Muscle of leg (tissue), 11 donors: ENCODE results near the gene ZNF439. TPM values are rescaled to one million over a fixed set of nuclear protein-coding genes. Genes with fewer than 3 reads are reported as not detected.
"Not testable (repeated sequence)": the region's sequence is repeated elsewhere in the genome, so short reads cannot be mapped to it uniquely, and the experiment has no call there.

ENCODE experiments used
- DNase-seq: peaks from one replicate; pipeline ENCODE4 v3.0.0; 2013
- H3K27ac ChIP-seq: one replicate; pipeline ENCODE4 v1.5.1; 2013; ENCODE audit warnings: mild to moderate bottlenecking, low read length, control low read depth
- H3K27me3 ChIP-seq: one replicate; pipeline ENCODE4 v1.6.1; 2013; ENCODE audit warnings: low read length; ENCODE audit not compliant: control insufficient read depth, insufficient read depth
- H3K36me3 ChIP-seq: one replicate; pipeline ENCODE4 v1.6.1; 2013; ENCODE audit warnings: low read length; ENCODE audit not compliant: control insufficient read depth, insufficient read depth
- H3K4me1 ChIP-seq: one replicate; pipeline ENCODE4 v1.6.1; 2013; ENCODE audit warnings: low read length; ENCODE audit not compliant: control insufficient read depth, insufficient read depth
- H3K4me3 ChIP-seq: one replicate; pipeline ENCODE4 v1.5.1; 2013; ENCODE audit warnings: low read length, control low read depth
- H3K9me3 ChIP-seq: replicated peaks from 2 replicates; pipeline ENCODE4 v1.6.1; 2013; ENCODE audit warnings: low read depth, low read length; ENCODE audit not compliant: control insufficient read depth
- WGBS: methylation state at CpG from one replicate; pipeline ENCODE4 v1.1.5; 2013; ENCODE audit warnings: missing lambda C conversion rate; ENCODE audit not compliant: insufficient coverage; 5-methylcytosine and 5-hydroxymethylcytosine counted together
- polyA plus RNA-seq, 8 donors: library from polyadenylated mRNA; unstranded; fragments of 120-200 nt; gene quantifications; one replicate each; pipeline versions ENCODE4 v1.2.1 to v1.2.3, GENCODE V29; 2013; ENCODE audit warnings: inconsistent platforms in 1 of 8, low replicate concordance in 1 of 8; ENCODE audit not compliant: insufficient read length in 8 of 8, insufficient read depth in 1 of 8
- total RNA-seq: library from RNA; stranded (reverse); fragments of 120-200 nt; gene quantifications from one replicate; pipeline ENCODE4 v1.2.4, GENCODE V29; 2013

The ZNF439 gene
- total and polyA plus RNA-seq, 9 donors, result 3.2 to 5.7 (median 4.3) TPM

DNA sequence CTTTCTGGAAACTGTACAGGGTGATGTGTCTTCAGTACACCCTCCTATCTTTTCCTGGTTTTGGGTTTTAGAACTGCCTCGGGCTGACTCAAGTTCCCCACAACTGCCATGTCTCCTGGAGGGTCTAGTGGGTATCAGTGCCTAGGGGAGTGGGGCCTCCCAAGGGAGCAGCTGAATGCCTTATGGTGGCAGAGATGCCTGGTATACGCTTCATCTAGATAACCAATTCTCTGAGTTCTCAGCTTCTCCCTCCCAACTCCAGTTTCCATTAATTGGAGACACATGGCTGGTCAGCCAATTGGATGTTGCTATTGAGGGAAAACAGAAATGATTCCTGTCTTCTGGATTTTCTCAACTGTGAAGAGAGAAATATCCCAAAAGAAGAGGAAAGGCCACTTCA, 12.8 kb downstream of the ZNF439 start:
- H3K4me3 ChIP-seq, result no peak overlapping the region
- peaks cover 4% of the 10 kb centered on the region for H3K36me3 ChIP-seq
- H3K27me3 ChIP-seq, result no peaks in the 10 kb centered on the region
- WGBS, result no CpG with 5 or more reads among the region's 2 CpGs
- no peak for DNase-seq
- peaks cover 60% of the 10 kb centered on the region for H3K9me3 ChIP-seq
- no peak overlapping the region for H3K27ac ChIP-seq
- no peaks in the 10 kb centered on the region for H3K4me1 ChIP-seq

DNA sequence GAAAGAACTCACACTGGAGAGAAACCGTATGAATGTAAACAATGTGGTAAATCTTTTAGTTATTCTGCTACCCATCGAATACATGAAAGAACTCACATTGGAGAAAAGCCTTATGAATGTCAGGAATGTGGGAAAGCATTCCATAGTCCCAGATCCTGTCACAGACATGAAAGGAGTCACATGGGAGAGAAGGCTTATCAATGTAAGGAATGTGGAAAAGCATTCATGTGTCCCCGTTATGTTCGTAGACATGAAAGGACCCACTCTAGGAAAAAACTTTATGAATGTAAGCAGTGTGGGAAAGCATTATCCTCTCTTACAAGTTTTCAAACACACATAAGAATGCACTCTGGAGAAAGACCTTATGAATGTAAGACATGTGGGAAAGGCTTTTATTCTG, 19.2 kb downstream of the ZNF439 start:
- not testable (repeated sequence) for H3K4me1 ChIP-seq, DNase-seq, H3K27ac ChIP-seq, H3K27me3 ChIP-seq, H3K4me3 ChIP-seq
- H3K36me3 ChIP-seq, result peaks cover 23% of the 10 kb centered on the region
- WGBS, result no CpG with 5 or more reads among the region's 4 CpGs
- H3K9me3 ChIP-seq, result peaks cover 60% of the 10 kb centered on the region

DNA sequence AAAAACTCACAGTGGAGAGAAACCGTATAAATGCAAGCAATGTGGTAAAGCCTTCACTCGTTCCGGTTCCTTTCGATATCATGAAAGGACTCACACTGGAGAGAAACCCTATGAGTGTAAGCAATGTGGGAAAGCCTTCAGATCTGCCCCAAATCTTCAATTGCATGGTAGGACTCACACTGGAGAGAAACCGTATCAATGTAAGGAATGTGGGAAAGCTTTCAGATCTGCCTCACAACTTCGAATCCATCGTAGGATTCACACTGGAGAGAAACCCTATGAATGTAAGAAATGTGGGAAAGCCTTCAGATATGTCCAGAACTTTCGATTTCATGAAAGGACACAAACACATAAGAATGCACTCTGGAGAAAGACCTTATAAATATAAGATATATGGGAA, 19.7 kb downstream of the ZNF439 start:
- WGBS, result 93% methylated on average over 4 of the region's 8 CpGs
- Histone ChIP-seq H3K36me3 (peaks cover 23% of the 10 kb centered on the region), H3K4me3 (no peak overlapping the region)

DNA sequence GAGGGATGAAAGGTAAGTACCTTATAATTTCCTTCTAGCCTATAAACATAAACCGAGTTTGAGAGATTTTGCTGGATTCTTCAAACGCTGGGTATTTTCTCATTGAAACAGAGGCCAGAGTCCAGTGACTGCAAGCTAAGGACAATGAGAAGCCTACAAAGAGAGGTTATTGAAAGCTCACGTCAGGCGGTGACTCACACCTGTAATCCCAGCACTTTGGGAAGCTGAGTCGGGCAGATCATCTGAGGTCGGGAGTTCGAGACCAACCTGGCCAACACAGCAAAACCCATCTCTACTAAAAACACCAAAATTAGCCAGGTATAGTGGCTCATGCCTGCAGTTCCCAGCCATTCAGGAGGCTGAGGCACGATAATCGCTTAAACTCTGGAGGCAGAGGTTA, 24.1 kb downstream of the ZNF439 start:
- no peaks in the 10 kb centered on the region for H3K27me3 ChIP-seq
- WGBS, result 100% methylated on average over 8 of the region's 9 CpGs
- no peaks in the 10 kb centered on the region for H3K4me1 ChIP-seq
- H3K9me3 ChIP-seq, result peaks cover 36% of the 10 kb centered on the region
- H3K36me3 ChIP-seq, result peaks cover 11% of the 10 kb centered on the region
- DNase-seq, result no peak
- no peak overlapping the region for H3K27ac ChIP-seq
- no peak overlapping the region for H3K4me3 ChIP-seq

More for the DNA sequence above, 19.7 kb downstream of the ZNF439 start:
- Histone ChIP-seq H3K9me3 (peaks cover 58% of the 10 kb centered on the region), H3K27ac (no peak overlapping the region), H3K4me1 (no peaks in the 10 kb centered on the region), H3K27me3 (no peaks in the 10 kb centered on the region)
- DNase-seq, result no peak

DNA sequence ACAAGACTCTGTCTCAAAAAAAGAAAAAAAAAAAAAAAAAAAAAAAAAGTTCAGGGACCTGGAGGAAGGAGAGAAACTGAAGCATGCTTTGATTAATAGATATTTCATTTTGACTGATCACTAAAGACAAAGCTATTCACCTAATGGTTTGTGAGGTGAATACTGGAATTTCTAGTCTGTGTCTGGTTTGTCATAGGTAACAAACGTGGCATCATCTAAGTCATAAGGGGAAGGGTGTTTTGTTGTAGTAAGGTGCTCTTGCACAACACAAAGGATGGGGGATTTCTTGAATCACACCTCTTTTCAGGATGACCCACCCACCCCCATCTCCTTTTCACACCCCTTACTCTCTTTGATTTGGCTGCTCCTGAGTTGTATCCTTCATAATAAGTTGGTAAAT, 25.2 kb downstream of the ZNF439 start:
- no CpG with 5 or more reads among the region's 1 CpG for WGBS
- H3K36me3 ChIP-seq, result peaks cover 2% of the 10 kb centered on the region
- no peak for DNase-seq
- peaks cover 25% of the 10 kb centered on the region for H3K9me3 ChIP-seq
- no peak overlapping the region for H3K4me3 ChIP-seq
- no peaks in the 10 kb centered on the region for H3K27me3 ChIP-seq
- no peaks in the 10 kb centered on the region for H3K4me1 ChIP-seq
- no peak overlapping the region for H3K27ac ChIP-seq

DNA sequence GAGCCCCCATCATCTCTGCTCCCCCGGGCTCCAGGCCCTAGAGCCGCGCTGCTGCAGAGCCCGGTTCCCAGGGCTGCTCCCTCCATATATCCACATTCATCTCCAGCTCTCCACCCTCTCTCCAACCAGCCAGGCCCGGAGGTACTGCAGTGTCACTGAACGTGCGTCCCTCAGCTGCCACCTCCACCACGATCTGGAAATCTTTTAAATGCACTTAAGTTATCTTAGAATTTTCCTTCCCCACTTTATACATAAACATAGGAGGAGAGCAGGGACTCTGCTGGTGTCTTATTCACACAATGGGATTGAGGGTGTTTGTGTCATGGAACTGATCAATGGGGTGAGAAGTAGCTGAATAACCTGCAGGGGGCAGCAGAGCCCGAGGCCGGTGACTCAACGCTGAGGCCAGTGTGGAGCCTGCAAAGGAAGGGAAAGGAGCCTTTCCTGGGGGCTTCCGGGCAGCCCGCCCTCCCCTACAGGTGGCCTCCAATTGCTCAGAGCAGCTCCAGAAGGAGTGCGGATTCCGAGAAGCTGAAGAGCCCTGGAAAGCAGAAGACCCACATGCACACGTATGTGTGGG, 31.3 kb downstream of the ZNF439 start:
- H3K4me3 ChIP-seq, H3K27ac ChIP-seq, H3K36me3 ChIP-seq, H3K4me1 ChIP-seq, DNase-seq, H3K9me3 ChIP-seq, H3K27me3 ChIP-seq: not testable (repeated sequence)
- WGBS, result 82% methylated on average over 12 of the region's 16 CpGs

DNA sequence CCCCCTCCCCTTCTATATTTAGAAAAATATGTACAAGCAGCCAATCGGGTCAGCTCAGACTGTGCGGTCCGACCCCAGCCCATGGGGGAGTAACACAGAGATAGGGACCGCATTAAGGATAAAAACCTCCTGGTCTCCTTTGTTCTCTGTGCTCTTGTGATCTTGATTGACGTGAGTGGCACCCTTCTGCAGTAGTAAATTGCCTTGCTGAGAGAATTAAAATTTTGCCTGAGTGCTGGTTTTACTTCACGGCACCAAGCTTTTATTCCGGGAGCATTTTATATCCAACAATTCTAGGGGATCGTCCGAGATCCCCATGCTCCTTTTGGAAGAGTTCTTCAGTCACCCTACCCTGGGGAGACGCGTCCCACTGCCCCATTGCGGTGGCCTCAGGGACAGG, 32.1 kb downstream of the ZNF439 start:
- 95% methylated on average over 11 of the region's 12 CpGs for WGBS
- Histone ChIP-seq H3K9me3 (peaks cover 5% of the 10 kb centered on the region), H3K4me3 (no peak overlapping the region), H3K4me1 (no peaks in the 10 kb centered on the region), H3K27ac (no peak overlapping the region), H3K27me3 (peaks cover 2% of the 10 kb centered on the region), H3K36me3 (no peaks in the 10 kb centered on the region)
- DNase-seq, result no peak

DNA sequence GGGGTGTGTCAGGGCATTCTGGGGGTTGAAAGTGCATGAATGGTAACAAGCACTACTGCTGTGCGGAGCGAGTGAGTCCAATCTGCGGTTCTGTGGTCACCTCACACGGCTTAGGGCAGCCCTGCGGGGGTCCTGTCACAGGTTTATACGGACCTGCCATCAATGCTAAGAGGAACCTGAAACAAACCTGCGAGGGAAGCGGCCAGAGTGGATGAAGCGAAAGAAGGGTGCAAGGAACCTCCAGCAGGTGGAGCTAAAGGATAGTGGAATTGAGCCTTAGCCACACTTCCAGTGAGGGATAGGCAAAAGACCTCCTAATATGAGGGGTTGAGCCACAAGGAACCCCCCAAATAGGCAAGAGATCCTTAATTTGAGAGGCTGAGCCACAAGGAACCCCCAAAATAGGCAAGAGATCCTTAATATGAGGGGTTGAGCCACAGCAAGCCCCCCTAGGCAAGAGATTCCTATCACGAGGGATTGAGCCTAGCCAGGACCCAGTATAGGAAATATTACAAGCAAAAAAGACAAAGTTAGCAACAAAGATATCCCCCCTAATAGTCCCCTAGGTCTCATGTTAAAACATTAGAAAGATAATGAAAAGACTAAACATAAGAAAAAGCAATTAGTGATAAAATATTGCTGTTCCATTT, 32.8 kb downstream of the ZNF439 start:
- H3K36me3 ChIP-seq, result no peaks in the 10 kb centered on the region
- H3K27ac ChIP-seq, result no peak overlapping the region
- H3K27me3 ChIP-seq, result peaks cover 2% of the 10 kb centered on the region
- WGBS, result 7% methylated on average over 9 of the region's 10 CpGs
- no peaks in the 10 kb centered on the region for H3K4me1 ChIP-seq
- peaks cover 5% of the 10 kb centered on the region for H3K9me3 ChIP-seq
- DNase-seq, result peak; percentile 53
- H3K4me3 ChIP-seq, result no peak overlapping the region

DNA sequence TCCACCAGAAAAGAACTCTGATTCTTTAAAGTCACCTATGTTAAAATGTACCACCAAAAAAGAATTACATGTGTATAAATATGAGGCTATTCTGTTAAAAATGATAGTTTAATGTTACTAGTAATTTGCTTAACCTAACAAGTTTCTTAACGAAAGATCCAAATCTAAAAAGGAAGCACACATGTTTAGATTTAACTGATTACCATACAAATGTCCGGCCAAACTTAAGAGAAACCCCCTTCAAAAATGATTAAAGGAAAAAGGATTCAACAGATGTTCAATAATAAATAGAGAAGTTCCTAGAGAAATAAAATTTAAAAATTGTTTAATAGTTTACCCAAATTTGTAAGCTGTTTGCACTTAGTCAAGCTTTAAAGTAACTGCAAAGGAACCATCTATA, 34.1 kb downstream of the ZNF439 start:
- Histone ChIP-seq H3K4me1 (peaks cover 4% of the 10 kb centered on the region), H3K4me3 (no peak overlapping the region), H3K27me3 (peaks cover 2% of the 10 kb centered on the region), H3K36me3 (no peaks in the 10 kb centered on the region), H3K9me3 (peaks cover 5% of the 10 kb centered on the region), H3K27ac (no peak overlapping the region)
- no CpG with 5 or more reads among the region's 2 CpGs for WGBS
- DNase-seq, result no peak

DNA sequence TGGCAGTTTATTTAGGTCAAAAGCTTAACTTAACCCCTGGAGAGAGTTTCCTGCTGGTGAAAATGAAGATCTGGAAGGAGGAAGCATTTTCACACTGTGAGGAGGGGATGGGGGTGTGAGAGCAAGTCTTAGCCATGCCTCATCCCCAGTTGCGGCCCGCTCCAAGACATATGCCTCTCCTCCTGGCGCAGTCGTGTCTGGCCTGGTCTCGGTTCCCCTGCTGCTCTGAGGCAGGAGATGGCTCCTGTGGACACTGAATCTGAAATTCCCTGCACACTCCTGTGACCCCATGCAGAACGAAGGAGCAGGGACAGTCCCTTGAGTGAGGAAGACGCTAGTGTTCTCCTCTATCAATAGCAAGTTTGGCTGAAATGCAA, 38.7 kb downstream of the ZNF439 start:
- Histone ChIP-seq H3K9me3 (no peaks in the 10 kb centered on the region), H3K27ac (no peak overlapping the region), H3K36me3 (no peaks in the 10 kb centered on the region), H3K27me3 (peaks cover under 1% of the 10 kb centered on the region), H3K4me3 (peak overlapping the region; percentile 71), H3K4me1 (peaks cover 10% of the 10 kb centered on the region)
- 0% methylated on average over 2 of the region's 7 CpGs for WGBS
- DNase-seq, result peak; percentile 15
